Activated T-helper 1 cell treated with anti-CD3 and anti-CD28 coated beads, Interleukin-2, amount 50 U/mL, for 16 hours (primary cell): ENCODE results near the gene RALGDS.
"Not testable (repeated sequence)": the region's sequence is repeated elsewhere in the genome, so short reads cannot be mapped to it uniquely, and the experiment has no call there.

Experiments used
- DNase-seq, 2 donors: peaks; one replicate each; pipeline ENCODE4 v3.0.0-alpha.2; 2020; ENCODE audit warnings: low read depth in 1 of 2, low spot score in 1 of 2

RALGDS gene

DNA sequence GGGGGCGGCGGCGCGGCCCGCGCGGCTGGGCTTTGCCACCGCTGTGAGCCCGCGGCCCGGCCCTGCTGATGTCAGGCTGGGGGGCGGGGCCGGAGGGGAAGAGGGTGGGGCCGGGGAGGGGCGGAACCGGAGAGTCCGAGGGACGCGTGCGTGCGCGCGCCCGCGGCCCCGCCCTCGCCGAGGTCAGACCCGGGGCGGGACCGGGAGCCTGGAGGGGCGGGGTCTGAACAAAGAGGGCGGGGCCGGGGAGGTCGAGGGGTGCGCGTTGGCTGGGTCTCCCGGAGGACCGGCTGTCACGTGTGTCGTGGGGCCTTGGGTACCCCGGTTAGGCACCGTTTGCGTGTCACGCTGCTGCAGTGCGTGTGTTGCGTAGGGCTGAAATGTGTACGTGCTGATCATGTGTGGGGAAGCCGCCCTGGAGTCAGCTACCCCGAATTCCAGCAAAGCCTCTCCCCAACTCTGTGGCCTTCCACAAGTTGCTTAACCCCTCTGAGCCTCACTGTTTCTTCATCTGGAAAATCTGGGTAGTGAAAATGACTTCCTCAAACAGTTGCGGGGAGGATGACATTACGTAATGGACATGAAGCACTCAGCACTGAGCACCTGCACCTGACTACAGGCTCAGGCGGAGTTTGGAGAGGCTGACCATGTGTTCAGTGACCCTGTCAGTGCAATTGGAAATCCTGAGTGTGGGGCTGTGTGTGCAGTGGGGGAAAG, at the start of gene RALGDS:
Gene RALGDS (minus strand): TSS at position 43 of the 717 bp plus-strand sequence. CDS start 86 bp downstream, outside the sequence.
- peak; percentile 81 to 88 for DNase-seq

DNA sequence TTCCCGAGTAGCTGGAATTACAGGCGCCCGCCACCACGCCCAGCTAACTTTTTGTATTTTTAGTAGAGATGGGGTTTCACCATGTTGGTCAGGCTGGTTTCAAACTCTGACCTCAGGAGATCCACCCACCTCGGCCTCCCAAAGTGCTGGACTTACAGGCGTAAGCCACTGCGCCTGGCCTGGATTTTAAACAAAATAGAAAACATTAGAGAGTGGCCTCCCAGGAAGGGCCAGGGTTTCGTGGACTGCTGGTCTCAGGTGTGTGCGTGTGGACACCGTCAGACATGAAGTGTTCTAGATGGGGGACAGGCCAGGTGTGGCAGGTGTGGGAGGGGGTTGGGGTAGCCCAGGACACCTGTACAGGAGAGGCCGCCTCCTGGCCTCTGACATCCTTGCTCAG, 49.7 kb upstream of the RALGDS start:
- no peak for DNase-seq

DNA sequence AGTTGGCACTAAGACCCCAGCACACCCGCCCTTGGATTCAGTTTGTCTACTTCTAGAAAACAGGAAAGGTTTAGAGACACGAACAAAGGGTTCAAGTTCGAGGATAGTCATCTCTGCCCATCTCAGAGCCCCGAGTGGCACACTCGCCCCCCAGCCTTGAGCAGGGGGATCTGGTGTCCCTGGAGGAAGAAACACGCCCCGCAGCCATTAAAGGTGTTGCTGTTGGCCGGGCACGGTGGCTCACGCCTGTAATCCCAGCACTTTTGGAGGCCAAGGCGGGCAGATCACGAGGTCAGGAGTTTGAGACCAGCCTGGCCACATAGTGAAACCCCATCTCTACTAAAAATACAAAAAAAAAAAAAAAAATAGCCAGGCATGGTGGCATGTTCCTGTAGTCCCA, 48.6 kb upstream of the RALGDS start:
- not testable (repeated sequence) for DNase-seq

DNA sequence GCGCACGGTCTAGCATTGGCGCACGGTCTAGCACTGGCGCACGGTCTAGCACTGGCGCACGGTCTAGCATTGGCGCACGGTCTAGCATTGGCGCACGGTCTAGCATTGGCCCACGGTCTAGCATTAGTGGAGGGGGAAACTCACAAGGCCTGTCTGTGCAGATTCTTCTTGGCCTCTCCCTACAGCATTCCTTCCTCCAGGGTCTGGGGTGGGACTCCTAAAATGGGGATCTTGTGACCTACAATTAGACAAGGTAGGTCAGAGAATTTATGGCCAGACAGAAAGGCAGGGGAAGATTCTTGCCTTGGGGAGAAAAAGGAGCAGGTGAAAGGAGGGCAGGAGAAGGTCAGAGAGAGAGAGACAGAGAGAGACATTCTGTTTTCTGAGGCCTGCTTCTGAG, 48.1 kb upstream of the RALGDS start:
- no peak for DNase-seq

- DNase-seq, result no peak
Observed at GRCh38 chr9:133168432-133168831, 47.4 kb upstream of the RALGDS start.

- no peak for DNase-seq
Observed at GRCh38 chr9:133167769-133168168, 46.7 kb upstream of the RALGDS start.

- DNase-seq, result no peak
Observed at GRCh38 chr9:133167096-133167730, 46.2 kb upstream of the RALGDS start.

- no peak for DNase-seq
Observed at GRCh38 chr9:133166392-133166791, 45.4 kb upstream of the RALGDS start.

GRCh38 chr9:133165452-133165730, 44.4 kb upstream of the RALGDS start:
- no peak for DNase-seq

DNA sequence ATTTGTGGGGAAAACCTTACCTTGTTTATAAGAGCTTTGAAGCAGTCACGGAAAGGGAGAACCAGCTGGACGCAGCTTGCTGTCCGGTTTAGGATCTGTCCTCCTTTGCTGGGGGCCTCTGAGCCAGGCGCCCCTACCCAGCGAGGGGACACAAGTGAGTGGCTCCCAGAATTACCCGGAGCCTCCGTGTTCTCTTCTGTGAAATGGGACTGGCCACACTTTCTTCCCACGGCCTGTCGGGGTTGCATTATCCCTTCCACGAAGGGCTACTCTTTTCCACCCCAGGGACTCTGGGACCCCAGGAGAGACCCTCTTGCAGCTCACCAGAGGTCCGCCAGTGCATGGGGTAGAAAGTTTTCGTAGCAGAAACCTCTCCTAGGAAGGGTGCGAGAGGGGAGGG, 43.2 kb upstream of the RALGDS start:
- DNase-seq, result no peak

DNA sequence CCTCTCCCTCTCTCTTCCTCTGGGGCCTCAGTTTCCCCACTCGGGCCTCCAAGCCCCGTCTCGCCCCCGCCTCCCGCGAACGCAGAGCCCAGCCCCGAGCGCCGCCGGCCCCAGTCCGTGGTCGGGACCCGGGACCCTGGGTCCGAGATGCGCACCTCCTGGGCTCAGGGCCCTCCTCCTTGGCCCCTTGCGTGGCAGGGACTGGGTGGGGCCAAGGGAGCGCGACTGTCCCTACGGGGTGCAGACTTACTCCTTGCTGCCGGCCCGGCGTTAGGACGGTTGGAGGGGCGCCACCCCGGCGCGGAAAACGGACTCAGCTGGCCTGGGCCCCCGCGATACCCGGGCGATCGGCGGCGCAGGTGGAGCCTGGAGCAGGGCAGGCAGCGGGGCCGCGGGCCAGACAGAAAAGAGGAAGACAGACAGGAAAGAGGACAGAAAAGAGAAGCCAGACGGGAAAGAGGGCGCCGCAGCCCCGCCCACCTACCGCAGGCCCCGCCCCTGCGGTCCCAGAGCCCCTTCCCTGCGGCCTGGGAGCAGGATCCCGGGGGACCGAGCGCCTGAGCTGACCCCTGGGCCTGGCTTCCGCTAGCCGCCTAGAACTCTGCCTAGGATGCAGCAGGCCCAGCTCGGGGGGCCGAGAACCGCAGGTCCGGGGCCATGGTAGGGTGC, 42.6 kb upstream of the RALGDS start, which contains the start of gene GBGT1:
Gene GBGT1 (minus strand): TSS at position 411 of the 669 bp plus-strand sequence. CDS start 1,502 bp downstream, outside the sequence.
- no peak for DNase-seq

DNA sequence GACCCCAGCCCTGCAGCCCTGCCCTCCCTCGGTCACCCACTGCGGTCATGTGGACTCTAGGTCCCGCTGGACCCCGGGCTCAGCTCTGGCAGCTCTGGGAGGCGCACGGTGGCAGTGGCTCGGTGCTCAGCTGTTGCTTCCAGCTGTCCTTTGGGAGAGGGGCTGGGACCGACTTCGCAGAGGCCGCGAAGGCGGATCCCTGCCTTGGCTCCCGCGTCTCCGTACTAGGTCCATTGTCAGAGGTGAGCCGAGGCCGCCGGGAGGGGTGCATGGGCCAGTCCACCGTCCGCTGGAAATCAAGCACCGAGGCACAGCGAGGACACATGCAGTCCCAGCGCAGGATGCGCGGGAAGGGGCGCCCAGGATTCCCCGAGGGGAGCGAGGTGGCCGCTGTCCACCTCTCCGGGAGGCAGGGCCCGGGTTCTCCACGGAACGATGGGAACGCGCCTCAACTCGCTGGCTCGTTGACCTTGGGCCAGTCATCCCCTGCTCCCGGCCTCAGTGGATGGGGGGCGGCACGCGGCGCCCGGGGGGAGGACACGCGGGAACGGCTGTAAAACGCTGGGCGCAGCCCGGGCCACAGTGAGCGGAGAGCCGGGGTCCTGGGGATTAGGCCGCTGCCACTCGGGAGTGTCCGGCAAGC, 41.9 kb upstream of the RALGDS start:
- DNase-seq, result no peak

DNA sequence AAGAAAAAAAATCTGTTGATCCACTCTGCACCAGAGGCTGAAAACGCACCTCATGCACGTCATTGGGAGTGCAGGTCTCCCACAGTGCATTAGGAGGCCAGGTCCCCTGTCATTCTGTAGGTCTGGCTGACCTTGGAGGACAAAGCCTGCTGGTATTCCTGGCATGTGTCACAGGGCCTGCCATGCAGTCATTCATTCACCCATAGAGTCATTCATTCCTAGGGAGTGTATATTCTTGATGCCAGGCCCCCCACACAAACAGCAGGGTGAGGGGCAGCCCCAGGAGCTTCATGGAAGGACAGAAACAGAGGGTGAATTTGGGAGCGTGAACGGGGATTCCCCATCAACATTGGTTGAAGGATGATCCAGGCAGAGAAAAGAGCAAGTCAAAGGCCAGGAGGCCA, 40.5 kb upstream of the RALGDS start:
- DNase-seq, result no peak

GRCh38 chr9:133160742-133161546, 39.9 kb upstream of the RALGDS start:
- DNase-seq, result no peak

DNA sequence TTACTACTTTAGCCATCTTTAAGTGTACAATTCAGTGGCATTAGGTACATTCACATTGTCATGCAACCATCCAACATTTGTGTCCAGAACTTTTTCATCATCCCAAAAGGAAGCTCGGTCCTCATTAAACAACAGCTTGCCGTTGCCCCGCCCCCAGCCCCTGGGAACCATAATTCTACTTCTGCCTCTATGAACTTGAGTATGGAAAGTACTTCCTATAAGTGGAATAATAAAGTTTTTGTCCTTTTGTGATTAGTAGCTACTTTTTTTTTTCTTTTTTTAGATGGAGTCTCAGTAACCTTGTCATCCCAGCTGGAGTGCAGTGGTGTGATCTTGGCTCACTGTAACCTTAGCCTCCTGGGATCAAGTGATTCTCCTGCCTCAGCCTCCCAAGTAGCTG, 37.7 kb upstream of the RALGDS start:
- DNase-seq, result no peak

GRCh38 chr9:133155156-133155555, 34.1 kb upstream of the RALGDS start:
- DNase-seq, result no peak

DNA sequence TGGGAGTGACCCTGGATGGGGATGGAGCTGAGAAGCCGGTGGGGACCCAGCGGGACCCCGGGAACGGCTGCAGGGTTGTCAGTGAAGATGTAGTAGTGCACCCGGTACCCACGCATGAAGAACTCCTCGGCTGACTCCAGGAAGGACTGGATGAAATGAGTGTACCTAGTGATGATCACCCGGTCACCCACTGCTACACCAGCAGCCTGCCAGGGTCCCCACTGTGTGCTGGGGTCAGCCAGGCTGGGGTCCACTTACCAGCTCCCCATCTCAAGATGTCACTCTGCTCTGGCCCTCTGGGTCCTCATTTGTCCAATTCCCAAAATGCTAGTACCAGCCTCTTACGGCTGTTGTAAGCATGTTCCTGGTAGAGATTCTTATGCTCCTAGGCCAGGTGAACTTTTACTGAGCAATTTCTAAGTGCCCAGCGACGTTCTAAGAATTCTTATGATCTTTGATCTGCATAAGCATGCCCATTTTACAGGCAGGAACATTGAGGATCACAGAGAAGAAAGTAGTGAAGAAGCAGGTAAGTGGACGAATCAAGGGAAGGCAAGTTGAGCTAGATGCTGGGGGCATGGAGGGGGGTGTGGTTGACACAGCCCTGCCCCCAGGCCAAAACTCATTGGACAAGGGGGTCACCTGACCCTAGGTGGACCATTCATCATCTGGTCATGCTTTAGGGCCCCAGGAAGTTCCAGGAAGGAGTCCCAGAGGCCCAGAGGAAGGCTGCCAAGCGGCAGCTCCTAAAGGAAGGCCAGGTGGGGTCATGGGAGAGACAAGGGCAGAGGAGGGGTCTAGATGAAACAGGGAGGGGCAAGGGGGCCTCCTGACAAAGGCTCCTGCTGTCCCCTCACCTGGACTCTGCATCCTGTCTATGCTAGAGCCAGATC, 33.3 kb upstream of the RALGDS start:
- DNase-seq, result no peak

- no peak for DNase-seq
Observed at GRCh38 chr9:133153227-133154096, 32.4 kb upstream of the RALGDS start.
